NCI-H1092 treated with DMSO at 0.1 percent for 48 hours (cell line): Measurements from ENCODE around the gene PHLDA1.
"Not testable (repeated sequence)": the region's sequence is repeated elsewhere in the genome, so short reads cannot be mapped to it uniquely, and the experiment has no call there.

Source experiments
- DNase-seq: peaks from one replicate; lab custom pipeline; 2025; lab: John Stamatoyannopoulos, UW

Gene PHLDA1

GRCh38 chr12:76018672-76019071, 12.9 kb downstream of the PHLDA1 start:
- DNase-seq: no peak

GRCh38 chr12:76018111-76018510, 13.5 kb downstream of the PHLDA1 start:
- DNase-seq: no peak

- DNase-seq: no peak
Observed at GRCh38 chr12:76014007-76014406, 17.6 kb downstream of the PHLDA1 start.

GRCh38 chr12:76013603-76014002, 18.0 kb downstream of the PHLDA1 start:
- no peak for DNase-seq

GRCh38 chr12:76012644-76013043, 18.9 kb downstream of the PHLDA1 start:
- DNase-seq: no peak

- no peak for DNase-seq
Observed at GRCh38 chr12:76010732-76011458, 20.7 kb downstream of the PHLDA1 start.

GRCh38 chr12:76008428-76008827, 23.1 kb downstream of the PHLDA1 start:
- no peak for DNase-seq

GRCh38 chr12:76007640-76008039, 23.9 kb downstream of the PHLDA1 start:
- no peak for DNase-seq

GRCh38 chr12:76006028-76006925, 25.3 kb downstream of the PHLDA1 start:
- DNase-seq: peak; percentile 16

GRCh38 chr12:76003355-76003638, 28.3 kb downstream of the PHLDA1 start:
- DNase-seq: no peak

GRCh38 chr12:76002598-76003354, 28.8 kb downstream of the PHLDA1 start:
- DNase-seq: no peak

- no peak for DNase-seq
Observed at GRCh38 chr12:75998292-75999063, 33.1 kb downstream of the PHLDA1 start.

GRCh38 chr12:75997658-75998057, 33.9 kb downstream of the PHLDA1 start:
- no peak for DNase-seq

- DNase-seq: no peak
Observed at GRCh38 chr12:75996861-75997447, 34.6 kb downstream of the PHLDA1 start.

GRCh38 chr12:75995691-75996090, 35.9 kb downstream of the PHLDA1 start:
- DNase-seq: no peak

GRCh38 chr12:75994069-75994740, 37.4 kb downstream of the PHLDA1 start:
- no peak for DNase-seq

GRCh38 chr12:75991753-75992152, 39.8 kb downstream of the PHLDA1 start:
- DNase-seq: no peak

GRCh38 chr12:75990189-75990912, 41.2 kb downstream of the PHLDA1 start:
- DNase-seq: no peak

GRCh38 chr12:75987709-75988108, 43.9 kb downstream of the PHLDA1 start:
- not testable (repeated sequence) for DNase-seq
